IPS-NIHi11 (cell line): ENCODE results near the gene AGPS.
"Not testable (repeated sequence)": the region's sequence is repeated elsewhere in the genome, so short reads cannot be mapped to it uniquely, and the experiment has no call there.

Experiments
- DNase-seq: peaks from one replicate; pipeline ENCODE4 v3.0.0; 2012; ENCODE audit warnings: mixed read lengths, low spot score

The AGPS gene

GRCh38 chr2:177474301-177474700 is 81.7 kb downstream of the AGPS start:
- DNase-seq = no peak

GRCh38 chr2:177474998-177475397 is 82.4 kb downstream of the AGPS start:
- no peak for DNase-seq

- DNase-seq = no peak
Measured at GRCh38 chr2:177476897-177477296, 84.3 kb downstream of the AGPS start.

- DNase-seq = no peak
Measured at GRCh38 chr2:177478029-177478428, 85.5 kb downstream of the AGPS start.

- no peak for DNase-seq
Measured at GRCh38 chr2:177478907-177479306, 86.3 kb downstream of the AGPS start.

- DNase-seq = no peak
Measured at GRCh38 chr2:177482195-177482594, 89.6 kb downstream of the AGPS start.

- no peak for DNase-seq
Measured at GRCh38 chr2:177483531-177483930, 91.0 kb downstream of the AGPS start.

- DNase-seq = no peak
Measured at GRCh38 chr2:177484180-177484795, 91.7 kb downstream of the AGPS start.

GRCh38 chr2:177485657-177486056 is 93.1 kb downstream of the AGPS start:
- not testable (repeated sequence) for DNase-seq

- peak; percentile 22 for DNase-seq
Measured at GRCh38 chr2:177489719-177490301, 97.2 kb downstream of the AGPS start.

- DNase-seq = no peak
Measured at GRCh38 chr2:177495945-177496344, 103.4 kb downstream of the AGPS start.

- no peak for DNase-seq
Measured at GRCh38 chr2:177496921-177497320, 104.3 kb downstream of the AGPS start.

GRCh38 chr2:177501186-177501585 is 108.6 kb downstream of the AGPS start:
- no peak for DNase-seq

- no peak for DNase-seq
Measured at GRCh38 chr2:177506505-177506904, 113.9 kb downstream of the AGPS start.

GRCh38 chr2:177506998-177507397 is 114.4 kb downstream of the AGPS start:
- no peak for DNase-seq

GRCh38 chr2:177516824-177517544 is 124.4 kb downstream of the AGPS start:
- DNase-seq = no peak

- DNase-seq = no peak
Measured at GRCh38 chr2:177518754-177519153, 126.2 kb downstream of the AGPS start.

- DNase-seq = no peak
Measured at GRCh38 chr2:177519534-177520115, 127.1 kb downstream of the AGPS start.

- DNase-seq = no peak
Measured at GRCh38 chr2:177520324-177520723, 127.8 kb downstream of the AGPS start.

GRCh38 chr2:177523781-177524180 is 131.2 kb downstream of the AGPS start:
- DNase-seq = no peak

GRCh38 chr2:177525351-177525924 is 132.9 kb downstream of the AGPS start:
- DNase-seq = no peak

GRCh38 chr2:177528351-177528933 is 135.9 kb downstream of the AGPS start:
- no peak for DNase-seq
